ENCODE measurements around the gene RASL10B. TPM values are rescaled to one million over a fixed set of nuclear protein-coding genes. Genes with fewer than 3 reads are reported as not detected.

The RASL10B gene
- 0.19 and 0.27 TPM in 2 replicates for total RNA-seq

GRCh38 chr17:35731239-35731916 is at the start of gene RASL10B:
RASL10B (plus strand) TSS chr17:35731639; CDS start chr17:35735185, 3,546 bp downstream.

GRCh38 chr17:35752945-35753764 is 21.7 kb downstream of the RASL10B start, which contains the start of gene GAS2L2:
GAS2L2 (minus strand) TSS chr17:35753239; CDS start chr17:35752850, 389 bp downstream.

GRCh38 chr17:35760587-35760986 is 29.1 kb downstream of the RASL10B start, which contains the start of gene C17orf50:
C17orf50 (plus strand) TSS chr17:35760887; CDS start chr17:35760942, 55 bp downstream.

Other genes with a start within 250 kb of the RASL10B start
- 0.09 TPM in 1 of 2 replicates, not detected in the other for gene SLFN12L, start 194.0 kb upstream of the RASL10B start, total RNA-seq
- gene SLFN14, start 170.8 kb upstream of the RASL10B start, total RNA-seq = not detected in 2 replicates
- 2.2 and 3.3 TPM in 2 replicates for gene PEX12, start 153.1 kb upstream of the RASL10B start, total RNA-seq
- gene AP2B1, start 144.3 kb upstream of the RASL10B start, total RNA-seq = 75.8 and 88.7 TPM in 2 replicates
- gene GAS2L2, start 21.6 kb downstream of the RASL10B start, total RNA-seq = under 0.01 TPM in 1 of 2 replicates, not detected in the other
- not detected in 2 replicates for gene C17orf50, start 29.2 kb downstream of the RASL10B start, total RNA-seq
- gene MMP28, start 64.0 kb downstream of the RASL10B start, total RNA-seq = 3.8 TPM in 2 replicates
- 72.7 and 91.7 TPM in 2 replicates for gene TAF15, start 77.8 kb downstream of the RASL10B start, total RNA-seq
- not detected in 2 replicates for gene HEATR9, start 137.3 kb downstream of the RASL10B start, total RNA-seq
- gene CCL5, start 148.7 kb downstream of the RASL10B start, total RNA-seq = 0.09 and 0.18 TPM in 2 replicates
- 0.19 and 0.36 TPM in 2 replicates for gene RDM1, start 199.1 kb downstream of the RASL10B start, total RNA-seq
- not detected in 2 replicates for gene LYZL6, start 212.1 kb downstream of the RASL10B start, total RNA-seq
- 0.18 and 0.19 TPM in 2 replicates for gene CCL16, start 249.9 kb downstream of the RASL10B start, total RNA-seq

Data from endothelial cell of coronary artery (primary cell).